Gastrocnemius medialis (tissue), 4 donors: ENCODE results near the gene CAMK2D.

Experiments used
- CTCF ChIP-seq, 5 experiments: fragments of 450-650 bp in 3 of 5; fragments of 200-600 bp in 2 of 5; sonication (generic) in 2 of 5; IDR thresholded peaks in 4 of 5; conservative IDR thresholded peaks in 1 of 5; 1 replicate in 4 of 5; 2 replicates in 1 of 5; pipeline ENCODE4 v1.5.1; 2016 to 2019; ENCODE audit warnings: antibody characterized with exemption in 5 of 5, mild to moderate bottlenecking in 3 of 5, moderate library complexity in 3 of 5
- POLR2A ChIP-seq, 2 donors: fragments of 450-650 bp; IDR thresholded peaks; one replicate each; pipeline ENCODE4 v1.6.1; 2017; ENCODE audit warnings: antibody characterized with exemption in 2 of 2, mild to moderate bottlenecking in 2 of 2, moderate library complexity in 2 of 2

- TF ChIP-seq CTCF (IDR thresholded peaks at IDR 0.05 in 4 of 5, conservative IDR thresholded peaks at IDR 0.05 in 1 of 5) (no peak), POLR2A (IDR thresholded peaks at IDR 0.05) (no peak)
Observed at GRCh38 chr4:113450295-113451080, 311.1 kb downstream of the CAMK2D start.
